ENCODE measurements around the gene PTGIR.

GRCh38 chr19:46646402-46646801 is 21.5 kb upstream of the PTGIR start:
- TF ChIP-seq ZZZ3 (IDR thresholded peaks at IDR 0.05; ENCODE audit: control insufficient read depth, insufficient read length, low read depth): no peak
- no peak for TF ChIP-seq ZBTB40 (IDR thresholded peaks at IDR 0.05; ENCODE audit: borderline replicate concordance)
- no peak for TF ChIP-seq HCFC1 (IDR thresholded peaks at IDR 0.05; ENCODE audit: low read length)
- no peak for TF ChIP-seq POLR2A (IDR thresholded peaks at IDR 0.05; ENCODE audit: low read depth, low read length)
- no peak for TF ChIP-seq NFIC (IDR thresholded peaks at IDR 0.05; ENCODE audit: low read depth, low read length)

Data from GM12878 (cell line).